Stomach (tissue), 4 donors: ENCODE measurements around the gene ZNF423.

Source experiments
- CTCF ChIP-seq, 7 experiments: fragments of 450-650 bp in 4 of 7; fragments of 200-600 bp in 3 of 7; sonication (generic) in 3 of 7; IDR thresholded peaks; one replicate each; pipeline ENCODE4 v1.5.1; 2016 to 2019; ENCODE audit warnings: antibody characterized with exemption in 7 of 7, control low read depth in 2 of 7, mild to moderate bottlenecking in 1 of 7
- POLR2A ChIP-seq, 4 donors: fragments of 450-650 bp; IDR thresholded peaks; one replicate each; pipeline ENCODE4 v1.6.1; 2016; ENCODE audit warnings: antibody characterized with exemption in 4 of 4, control low read depth in 2 of 4, mild to moderate bottlenecking in 1 of 4, moderate library complexity in 1 of 4

- TF ChIP-seq CTCF (IDR thresholded peaks at IDR 0.05) (no peak), POLR2A (IDR thresholded peaks at IDR 0.05) (no peak)
Observed at GRCh38 chr16:49443576-49443975, 412.3 kb downstream of the ZNF423 start.
